Type B pancreatic cell (in vitro differentiated cells): ENCODE data around the gene XIRP1. TPM values are rescaled to one million over a fixed set of nuclear protein-coding genes. Genes with fewer than 3 reads are reported as not detected.
A peak's percentile ranks its signal among the peaks of the same experiment; 100 is the strongest.

ENCODE experiments used
- DNase-seq: peaks from one replicate; pipeline ENCODE4 v3.0.0; 2021; ENCODE audit warnings: mixed read lengths; ENCODE audit not compliant: unreplicated experiment; ENCODE audit errors: extremely low spot score
- H3K27ac Mint-ChIP-seq: 2 replicates; pipeline ENCODE4 v1.8.0; 2021; ENCODE audit warnings: mild to moderate bottlenecking, mixed read lengths
- H3K27me3 Mint-ChIP-seq: 2 replicates; pipeline ENCODE4 v1.8.0; 2021; ENCODE audit warnings: mixed read lengths
- H3K36me3 Mint-ChIP-seq: 2 replicates; pipeline ENCODE4 v1.8.0; 2021; ENCODE audit warnings: mixed read lengths
- H3K4me1 Mint-ChIP-seq: one replicate; pipeline ENCODE4 v1.8.0; 2021; ENCODE audit warnings: mixed read lengths; ENCODE audit not compliant: unreplicated experiment
- H3K4me3 Mint-ChIP-seq: 2 replicates; pipeline ENCODE4 v1.8.0; 2021; ENCODE audit warnings: mild to moderate bottlenecking, mixed read lengths
- H3K9me3 Mint-ChIP-seq: 2 replicates; pipeline ENCODE4 v1.8.0; 2021; ENCODE audit warnings: mixed read lengths
- CTCF ChIP-seq: fragments of 200-600 bp; sonication (generic); conservative IDR thresholded peaks from 2 replicates; pipeline ENCODE4 v1.5.0; 2021; ENCODE audit warnings: antibody characterized with exemption, mild to moderate bottlenecking
- microRNA-seq: library from miRNA; unstranded; fragments of <30 nt; microRNA quantifications from one replicate; pipeline ENCODE4, GENCODE V29; 2020
- total RNA-seq: library from RNA; stranded (reverse); gene quantifications from 2 replicates; pipeline ENCODE4 v1.2.1, GENCODE V29; 2021; ENCODE audit warnings: low replicate concordance

Gene XIRP1
- total RNA-seq, 1 donor from 2014 or later = 0.12 TPM

- Mint-ChIP-seq H3K9me3 (no peaks in the 10 kb centered on the region), H3K27me3 (no peaks in the 10 kb centered on the region), H3K27ac (no peak overlapping the region), H3K36me3 (peaks cover 16% of the 10 kb centered on the region), H3K4me1 (peaks cover 16% of the 10 kb centered on the region), H3K4me3 (no peak overlapping the region)
- no peak for TF ChIP-seq CTCF
- DNase-seq = no peak
These were observed 58.1 kb downstream of the XIRP1 start for GRCh38 chr3:39134305-39134704.

- Mint-ChIP-seq H3K27ac (peak overlapping the region; percentile 61), H3K9me3 (no peaks in the 10 kb centered on the region), H3K36me3 (peaks cover 15% of the 10 kb centered on the region), H3K27me3 (no peaks in the 10 kb centered on the region), H3K4me3 (no peak overlapping the region), H3K4me1 (peaks cover 16% of the 10 kb centered on the region)
- no peak for DNase-seq
- TF ChIP-seq CTCF = no peak
These were observed 58.6 kb downstream of the XIRP1 start for GRCh38 chr3:39133822-39134221.

Small RNAs within 50 kb of the gene (microRNA-seq; reads per million reads assigned to microRNA genes)
- 1.1 reads per million for gene MIR6822

Other genes starting within 250 kb of the XIRP1 start
- gene SCN11A, start 140.7 kb downstream of the XIRP1 start, total RNA-seq = 0.21 and 1.4 TPM in 2 replicates
- 45.0 and 61.4 TPM in 2 replicates for gene WDR48, start 140.6 kb downstream of the XIRP1 start, total RNA-seq
- 76.5 and 98.4 TPM in 2 replicates for gene GORASP1, start 85.0 kb downstream of the XIRP1 start, total RNA-seq
- 9.8 and 10.3 TPM in 2 replicates for gene TTC21A, start 84.9 kb downstream of the XIRP1 start, total RNA-seq
- gene CSRNP1, start 39.0 kb downstream of the XIRP1 start, total RNA-seq = 7.5 and 24.5 TPM in 2 replicates
- gene CX3CR1, start 87.4 kb upstream of the XIRP1 start, total RNA-seq = 0.21 TPM in 1 of 2 replicates, not detected in the other
- gene CCR8, start 137.1 kb upstream of the XIRP1 start, total RNA-seq = 1.2 TPM in 1 of 2 replicates, not detected in the other
- gene SLC25A38, start 190.8 kb upstream of the XIRP1 start, total RNA-seq = 26.9 and 30.3 TPM in 2 replicates
- gene RPSA, start 214.1 kb upstream of the XIRP1 start, total RNA-seq = 1,264 and 1,454 TPM in 2 replicates